Ovary (tissue), 3 donors: ENCODE results near the gene WWTR1.

Experiments
- CTCF ChIP-seq, 3 donors: fragments of 450-650 bp in 2 of 3; fragments of 200-600 bp in 1 of 3; IDR thresholded peaks; one replicate each; pipeline versions ENCODE4 v1.5.1 to v1.8.0; 2016 to 2022; ENCODE audit warnings: antibody characterized with exemption in 3 of 3, mild to moderate bottlenecking in 1 of 3
- POLR2A ChIP-seq: fragments of 450-650 bp; IDR thresholded peaks from one replicate; pipeline ENCODE4 v1.6.1; 2017; ENCODE audit warnings: antibody characterized with exemption, mild to moderate bottlenecking, moderate library complexity
- donor health status: DM: no; HTN: no; CAD: no.

- TF ChIP-seq POLR2A = no peak
- TF ChIP-seq CTCF (IDR thresholded peaks at IDR 0.05) = no peak
These were observed 164.4 kb downstream of the WWTR1 start for GRCh38 chr3:149493315-149494021.
